Liver (tissue), 9 donors: ENCODE data around the gene IGF2BP1. TPM values are rescaled to one million over a fixed set of nuclear protein-coding genes. Genes with fewer than 3 reads are reported as not detected.

ENCODE experiments used
- DNase-seq: peaks from one replicate; pipeline ENCODE4 v3.0.0-alpha.2; 2017; ENCODE audit warnings: low spot score
- H3K27ac ChIP-seq, 2 donors: one replicate each; pipeline ENCODE4 v1.7.0; 2013; ENCODE audit warnings: inconsistent platforms in 2 of 2, low read length in 2 of 2, control low read depth in 1 of 2, low read depth in 1 of 2, mild to moderate bottlenecking in 1 of 2
- H3K27me3 ChIP-seq, 4 donors: one replicate each; pipeline versions ENCODE4 v1.6.1 to v1.7.0; 2013; ENCODE audit warnings: low read length in 3 of 4, inconsistent platforms in 1 of 4, mild to moderate bottlenecking in 1 of 4, moderate library complexity in 1 of 4; ENCODE audit not compliant: control insufficient read depth in 4 of 4, insufficient read depth in 4 of 4
- H3K36me3 ChIP-seq, 4 donors: one replicate each; pipeline versions ENCODE4 v1.6.1 to v1.7.0; 2013; ENCODE audit warnings: low read length in 3 of 4, mild to moderate bottlenecking in 3 of 4, low read depth in 1 of 4, moderate library complexity in 1 of 4; ENCODE audit not compliant: control insufficient read depth in 4 of 4, insufficient read depth in 3 of 4
- H3K4me1 ChIP-seq, 4 donors: one replicate each; pipeline versions ENCODE4 v1.6.1 to v1.7.0; 2013; ENCODE audit warnings: low read length in 3 of 4, mild to moderate bottlenecking in 3 of 4, moderate library complexity in 1 of 4; ENCODE audit not compliant: control insufficient read depth in 4 of 4, insufficient read depth in 4 of 4
- H3K4me3 ChIP-seq, 3 donors: one replicate each; pipeline versions ENCODE4 v1.6.1 to v1.7.0; 2013; ENCODE audit warnings: low read length in 3 of 3, control low read depth in 1 of 3, low read depth in 1 of 3, mild to moderate bottlenecking in 1 of 3
- H3K9ac ChIP-seq, 2 donors: one replicate each; pipeline ENCODE4 v1.7.0; 2013; ENCODE audit warnings: low read length in 2 of 2, mild to moderate bottlenecking in 2 of 2, moderate library complexity in 2 of 2, control low read depth in 1 of 2, low read depth in 1 of 2
- H3K9me3 ChIP-seq, 4 donors: one replicate each; pipeline versions ENCODE4 v1.6.1 to v1.7.0; 2013; ENCODE audit warnings: low read length in 3 of 4; ENCODE audit not compliant: control insufficient read depth in 4 of 4
- ATF3 ChIP-seq: IDR thresholded peaks from 2 replicates; pipeline ENCODE4 v1.6.1; 2016; ENCODE audit warnings: antibody characterized with exemption
- EGR1 ChIP-seq, 2 donors: IDR thresholded peaks; 2 replicates each; pipeline ENCODE4 v1.6.1; 2016 to 2018; ENCODE audit warnings: antibody characterized with exemption in 2 of 2, low read depth in 2 of 2
- FOXA1 ChIP-seq: IDR thresholded peaks from 2 replicates; pipeline ENCODE4 v1.6.1; 2016; ENCODE audit warnings: antibody characterized with exemption
- FOXA2 ChIP-seq: IDR thresholded peaks from 2 replicates; pipeline ENCODE4 v1.6.1; 2016; ENCODE audit warnings: antibody characterized with exemption
- HNF4A ChIP-seq, 2 donors: conservative IDR thresholded peaks; 2 replicates each; pipeline ENCODE4 v1.6.1; 2016; ENCODE audit warnings: antibody characterized with exemption in 2 of 2, mild to moderate bottlenecking in 2 of 2
- JUND ChIP-seq, 2 donors: IDR thresholded peaks; 2 replicates each; pipeline ENCODE4 v1.6.1; 2016; ENCODE audit warnings: antibody characterized with exemption in 2 of 2
- NR2F2 ChIP-seq: IDR thresholded peaks from 2 replicates; pipeline ENCODE4 v1.6.1; 2016; ENCODE audit warnings: antibody characterized with exemption
- RXRA ChIP-seq, 2 donors: IDR thresholded peaks; 2 replicates each; pipeline ENCODE4 v1.6.1; 2017 to 2018; ENCODE audit warnings: antibody characterized with exemption in 2 of 2, mild to moderate bottlenecking in 1 of 2
- SP1 ChIP-seq: IDR thresholded peaks from 2 replicates; pipeline ENCODE4 v1.6.1; 2018; ENCODE audit warnings: antibody characterized with exemption, mild to moderate bottlenecking
- TAF1 ChIP-seq: conservative IDR thresholded peaks from 2 replicates; pipeline ENCODE4 v1.6.1; 2016; ENCODE audit warnings: antibody characterized with exemption, mild to moderate bottlenecking
- YY1 ChIP-seq: IDR thresholded peaks from 2 replicates; pipeline ENCODE4 v1.6.1; 2016; ENCODE audit warnings: antibody characterized with exemption, mild to moderate bottlenecking
- WGBS: extraction: QIAGEN DNeasy Blood & Tissue Kit; methylation state at CpG from one replicate; pipeline ENCODE4 v1.1.7; 2013; 5-methylcytosine and 5-hydroxymethylcytosine counted together
- polyA plus RNA-seq, 2 donors: library from polyadenylated mRNA; stranded (reverse) in 1 of 2; unstranded in 1 of 2; fragments of 200-250 nt in 1 of 2; fragments of >200 nt in 1 of 2; fragmentation: Nextera tagmentation in 1 of 2; extraction: Ambion mirVana in 1 of 2; gene quantifications; one replicate each; pipeline versions ENCODE4 v1.2.1 to v1.2.3, GENCODE V29; 2013 to 2015
- total RNA-seq, 2 donors: library from RNA; depleted of rRNA; stranded (reverse); fragments of >200 nt; gene quantifications; one replicate each; pipeline ENCODE4 v1.2.3, GENCODE V29; 2014
- TF ChIP-seq, protein P1 (sequence below): IDR thresholded peaks from 2 replicates; pipeline ENCODE4 v1.6.1; 2016; ENCODE audit warnings: antibody characterized with exemption, mild to moderate bottlenecking
- TF ChIP-seq, protein P2 (sequence below): IDR thresholded peaks from 2 replicates; pipeline ENCODE4 v1.6.1; 2016; ENCODE audit warnings: antibody characterized with exemption
- TF ChIP-seq, protein P3 (sequence below): fragments of 150-350 bp; IDR thresholded peaks from 2 replicates; pipeline ENCODE4 v1.5.1; 2017; ENCODE audit warnings: improper control_type of control experiment, low read depth, low read length; ENCODE audit not compliant: missing input control
- TF ChIP-seq, protein P4 (sequence below): IDR thresholded peaks from 2 replicates; pipeline ENCODE4 v1.6.1; 2016; ENCODE audit warnings: antibody characterized with exemption
- donor health status: healthy.
- donor health status: healthy.
- donor health status: healthy.
- donor health status: healthy.
- donor health status: healthy.

IGF2BP1 gene
- total and polyA plus RNA-seq, 4 donors, result 22.6 TPM; not detected in 3

DNA sequence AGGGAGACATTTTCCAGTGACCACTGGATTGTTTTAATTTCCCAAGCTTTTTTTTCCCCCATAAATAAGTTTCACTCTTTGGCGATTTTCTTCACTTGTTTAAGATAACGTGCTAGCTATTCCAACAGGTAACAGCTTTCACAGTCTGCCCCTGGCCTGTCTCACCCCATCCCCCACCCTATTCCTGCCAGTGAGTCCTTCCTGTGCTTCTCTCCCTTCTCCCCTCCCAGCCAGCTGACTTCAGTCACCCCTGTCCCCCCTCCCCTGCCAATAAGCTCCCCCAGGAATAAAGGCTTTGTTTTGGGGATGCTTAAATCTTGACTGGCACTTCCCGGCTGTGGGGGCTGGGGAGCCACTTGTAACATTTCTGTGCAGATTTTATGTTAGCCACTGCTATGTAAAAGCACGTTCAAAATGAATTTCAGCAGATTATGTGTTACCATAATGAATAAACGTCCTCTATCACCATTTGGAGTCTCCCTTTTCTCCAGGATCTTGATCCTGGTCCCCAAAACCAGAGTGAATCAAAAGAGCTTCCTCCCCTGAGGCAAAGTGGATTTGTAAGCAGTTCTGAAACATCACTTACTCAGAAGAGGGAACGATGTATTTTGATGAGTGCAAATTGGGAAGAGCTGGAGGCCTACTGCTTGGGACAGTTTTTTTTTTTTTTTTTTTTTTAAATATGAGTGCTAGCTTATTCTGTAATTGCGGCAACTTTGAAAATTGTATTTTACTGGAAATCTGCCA lies 58.2 kb downstream of the IGF2BP1 start (continued):
- TF ChIP-seq ATF3 (no peak), EGR1 (IDR thresholded peaks at IDR 0.05; ENCODE audit: low read depth in 2 of 2) (no peak)

DNA sequence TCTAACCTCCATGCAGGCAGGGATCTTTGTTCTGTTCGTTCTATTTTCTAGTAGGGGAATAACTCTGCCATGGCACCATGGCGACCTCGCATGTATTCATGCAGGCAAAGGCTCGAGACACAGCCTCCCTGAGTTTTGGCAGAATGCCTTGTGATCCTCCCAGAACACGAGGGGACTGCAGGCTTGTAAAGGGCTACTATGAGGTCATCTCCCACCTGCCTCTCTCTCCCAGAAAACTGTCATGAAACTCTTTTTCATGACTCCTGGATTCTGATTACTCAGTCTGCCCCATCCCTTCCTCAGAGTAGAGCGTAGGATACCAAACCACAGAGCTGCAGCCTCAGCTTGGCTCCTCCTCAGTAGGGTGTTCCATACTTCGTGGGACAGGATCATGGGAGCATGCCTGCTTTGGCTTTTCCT lies 64.3 kb downstream of the IGF2BP1 start:
- Histone ChIP-seq H3K9ac (no peak overlapping the region), H3K36me3 (no peaks in the 10 kb centered on the region), H3K4me1 (no peaks in the 10 kb centered on the region), H3K27ac (no peak overlapping the region), H3K4me3 (no peak overlapping the region), H3K27me3 (peaks cover 0 to 5% (median 0%) of the 10 kb centered on the region in 4 donors), H3K9me3 (no peaks in the 10 kb centered on the region)
- 66% methylated on average over 7 of the region's 7 CpGs for WGBS
- no peak for DNase-seq
- TF ChIP-seq, protein P1, sequence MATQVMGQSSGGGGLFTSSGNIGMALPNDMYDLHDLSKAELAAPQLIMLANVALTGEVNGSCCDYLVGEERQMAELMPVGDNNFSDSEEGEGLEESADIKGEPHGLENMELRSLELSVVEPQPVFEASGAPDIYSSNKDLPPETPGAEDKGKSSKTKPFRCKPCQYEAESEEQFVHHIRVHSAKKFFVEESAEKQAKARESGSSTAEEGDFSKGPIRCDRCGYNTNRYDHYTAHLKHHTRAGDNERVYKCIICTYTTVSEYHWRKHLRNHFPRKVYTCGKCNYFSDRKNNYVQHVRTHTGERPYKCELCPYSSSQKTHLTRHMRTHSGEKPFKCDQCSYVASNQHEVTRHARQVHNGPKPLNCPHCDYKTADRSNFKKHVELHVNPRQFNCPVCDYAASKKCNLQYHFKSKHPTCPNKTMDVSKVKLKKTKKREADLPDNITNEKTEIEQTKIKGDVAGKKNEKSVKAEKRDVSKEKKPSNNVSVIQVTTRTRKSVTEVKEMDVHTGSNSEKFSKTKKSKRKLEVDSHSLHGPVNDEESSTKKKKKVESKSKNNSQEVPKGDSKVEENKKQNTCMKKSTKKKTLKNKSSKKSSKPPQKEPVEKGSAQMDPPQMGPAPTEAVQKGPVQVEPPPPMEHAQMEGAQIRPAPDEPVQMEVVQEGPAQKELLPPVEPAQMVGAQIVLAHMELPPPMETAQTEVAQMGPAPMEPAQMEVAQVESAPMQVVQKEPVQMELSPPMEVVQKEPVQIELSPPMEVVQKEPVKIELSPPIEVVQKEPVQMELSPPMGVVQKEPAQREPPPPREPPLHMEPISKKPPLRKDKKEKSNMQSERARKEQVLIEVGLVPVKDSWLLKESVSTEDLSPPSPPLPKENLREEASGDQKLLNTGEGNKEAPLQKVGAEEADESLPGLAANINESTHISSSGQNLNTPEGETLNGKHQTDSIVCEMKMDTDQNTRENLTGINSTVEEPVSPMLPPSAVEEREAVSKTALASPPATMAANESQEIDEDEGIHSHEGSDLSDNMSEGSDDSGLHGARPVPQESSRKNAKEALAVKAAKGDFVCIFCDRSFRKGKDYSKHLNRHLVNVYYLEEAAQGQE, result no peak
- TF ChIP-seq, protein P2, sequence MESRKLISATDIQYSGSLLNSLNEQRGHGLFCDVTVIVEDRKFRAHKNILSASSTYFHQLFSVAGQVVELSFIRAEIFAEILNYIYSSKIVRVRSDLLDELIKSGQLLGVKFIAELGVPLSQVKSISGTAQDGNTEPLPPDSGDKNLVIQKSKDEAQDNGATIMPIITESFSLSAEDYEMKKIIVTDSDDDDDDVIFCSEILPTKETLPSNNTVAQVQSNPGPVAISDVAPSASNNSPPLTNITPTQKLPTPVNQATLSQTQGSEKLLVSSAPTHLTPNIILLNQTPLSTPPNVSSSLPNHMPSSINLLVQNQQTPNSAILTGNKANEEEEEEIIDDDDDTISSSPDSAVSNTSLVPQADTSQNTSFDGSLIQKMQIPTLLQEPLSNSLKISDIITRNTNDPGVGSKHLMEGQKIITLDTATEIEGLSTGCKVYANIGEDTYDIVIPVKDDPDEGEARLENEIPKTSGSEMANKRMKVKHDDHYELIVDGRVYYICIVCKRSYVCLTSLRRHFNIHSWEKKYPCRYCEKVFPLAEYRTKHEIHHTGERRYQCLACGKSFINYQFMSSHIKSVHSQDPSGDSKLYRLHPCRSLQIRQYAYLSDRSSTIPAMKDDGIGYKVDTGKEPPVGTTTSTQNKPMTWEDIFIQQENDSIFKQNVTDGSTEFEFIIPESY, result no peak
- TF ChIP-seq SP1 (no peak), EGR1 (IDR thresholded peaks at IDR 0.05; ENCODE audit: low read depth in 2 of 2) (no peak), TAF1 (no peak), NR2F2 (no peak), YY1 (no peak)
- TF ChIP-seq, protein P3, sequence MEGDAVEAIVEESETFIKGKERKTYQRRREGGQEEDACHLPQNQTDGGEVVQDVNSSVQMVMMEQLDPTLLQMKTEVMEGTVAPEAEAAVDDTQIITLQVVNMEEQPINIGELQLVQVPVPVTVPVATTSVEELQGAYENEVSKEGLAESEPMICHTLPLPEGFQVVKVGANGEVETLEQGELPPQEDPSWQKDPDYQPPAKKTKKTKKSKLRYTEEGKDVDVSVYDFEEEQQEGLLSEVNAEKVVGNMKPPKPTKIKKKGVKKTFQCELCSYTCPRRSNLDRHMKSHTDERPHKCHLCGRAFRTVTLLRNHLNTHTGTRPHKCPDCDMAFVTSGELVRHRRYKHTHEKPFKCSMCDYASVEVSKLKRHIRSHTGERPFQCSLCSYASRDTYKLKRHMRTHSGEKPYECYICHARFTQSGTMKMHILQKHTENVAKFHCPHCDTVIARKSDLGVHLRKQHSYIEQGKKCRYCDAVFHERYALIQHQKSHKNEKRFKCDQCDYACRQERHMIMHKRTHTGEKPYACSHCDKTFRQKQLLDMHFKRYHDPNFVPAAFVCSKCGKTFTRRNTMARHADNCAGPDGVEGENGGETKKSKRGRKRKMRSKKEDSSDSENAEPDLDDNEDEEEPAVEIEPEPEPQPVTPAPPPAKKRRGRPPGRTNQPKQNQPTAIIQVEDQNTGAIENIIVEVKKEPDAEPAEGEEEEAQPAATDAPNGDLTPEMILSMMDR, result no peak

DNA sequence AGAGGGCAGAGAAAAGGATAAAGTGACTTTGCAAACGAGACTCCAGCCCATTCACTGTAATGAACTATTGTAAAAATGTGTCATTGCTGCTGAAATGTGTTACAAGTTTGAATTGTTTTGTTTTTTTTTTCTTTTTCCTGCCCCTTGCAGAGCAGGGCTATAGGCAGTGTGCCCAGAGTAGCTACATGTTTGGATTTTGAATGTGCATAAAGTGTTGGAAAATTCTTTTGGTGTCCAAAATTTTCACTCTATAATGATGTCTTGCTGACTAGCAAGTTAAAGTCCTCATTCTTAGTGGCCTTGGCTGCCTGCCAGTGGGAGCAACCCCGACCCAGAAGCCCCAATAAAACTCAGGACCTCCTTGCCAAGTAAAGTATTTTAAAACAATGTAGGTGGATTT lies 66.5 kb downstream of the IGF2BP1 start:
- Histone ChIP-seq H3K9ac (no peak overlapping the region), H3K27ac (no peak overlapping the region), H3K9me3 (no peaks in the 10 kb centered on the region), H3K27me3 (peaks cover 0 to 5% (median 0%) of the 10 kb centered on the region in 4 donors), H3K36me3 (no peaks in the 10 kb centered on the region), H3K4me3 (no peak overlapping the region), H3K4me1 (no peaks in the 10 kb centered on the region)
- 45% methylated on average over 2 of the region's 2 CpGs for WGBS
- no peak for DNase-seq
- TF ChIP-seq SP1, result no peak
- TF ChIP-seq RXRA (IDR thresholded peaks at IDR 0.05), result no peak
- TF ChIP-seq FOXA1, result no peak
- no peak for TF ChIP-seq FOXA2
- TF ChIP-seq YY1, result no peak
- TF ChIP-seq, protein P4, sequence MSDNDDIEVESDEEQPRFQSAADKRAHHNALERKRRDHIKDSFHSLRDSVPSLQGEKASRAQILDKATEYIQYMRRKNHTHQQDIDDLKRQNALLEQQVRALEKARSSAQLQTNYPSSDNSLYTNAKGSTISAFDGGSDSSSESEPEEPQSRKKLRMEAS, result no peak
- TF ChIP-seq, protein P1, result no peak
- no peak for TF ChIP-seq TAF1
- TF ChIP-seq, protein P2, result no peak
- TF ChIP-seq HNF4A (conservative IDR thresholded peaks at IDR 0.05), result no peak
- no peak for TF ChIP-seq JUND (IDR thresholded peaks at IDR 0.05)
